KMS-11 (cell line): ENCODE results near the gene RAD51B.

Source experiments
- H2AFZ ChIP-seq: fragments of 200-600 bp; sonication (generic); 2 replicates; pipeline ENCODE4 v1.6.1; 2016; ENCODE audit warnings: antibody characterized with exemption, mixed run types, low read depth
- H3K27ac ChIP-seq: fragments of 200-600 bp; sonication (generic); 2 replicates; pipeline ENCODE4 v1.6.1; 2016; ENCODE audit warnings: mild to moderate bottlenecking, mixed run types
- H3K27me3 ChIP-seq: fragments of 200-600 bp; sonication (generic); 2 replicates; pipeline ENCODE4 v1.6.1; 2017; ENCODE audit warnings: mild to moderate bottlenecking, low read depth, mixed run types, moderate library complexity; ENCODE audit not compliant: insufficient read depth
- H3K36me3 ChIP-seq: fragments of 200-600 bp; sonication (generic); 2 replicates; pipeline ENCODE4 v1.6.1; 2017; ENCODE audit warnings: mild to moderate bottlenecking, mixed run types; ENCODE audit not compliant: insufficient read depth
- H3K4me1 ChIP-seq: fragments of 200-600 bp; sonication (generic); 2 replicates; pipeline ENCODE4 v1.6.1; 2016; ENCODE audit warnings: mild to moderate bottlenecking, low read depth, mixed run types; ENCODE audit not compliant: poor library complexity, severe bottlenecking
- H3K4me2 ChIP-seq: fragments of 200-600 bp; sonication (generic); 2 replicates; pipeline ENCODE4 v1.7.0; 2016; ENCODE audit warnings: mild to moderate bottlenecking, mixed run types
- H3K4me3 ChIP-seq: fragments of 200-600 bp; sonication (generic); IDR thresholded peaks from 2 replicates; pipeline ENCODE4 v1.6.1; 2017; ENCODE audit warnings: low read depth, low read length, mixed read lengths; ENCODE audit not compliant: insufficient read depth
- H3K79me2 ChIP-seq: fragments of 200-600 bp; sonication (generic); 2 replicates; pipeline ENCODE4 v1.6.1; 2016; ENCODE audit warnings: low read depth, mixed run types; ENCODE audit not compliant: insufficient read depth
- H3K9ac ChIP-seq: fragments of 200-600 bp; sonication (generic); 2 replicates; pipeline ENCODE4 v1.6.1; 2016; ENCODE audit warnings: mild to moderate bottlenecking, mixed run types
- H4K20me1 ChIP-seq: fragments of 200-600 bp; sonication (generic); 2 replicates; pipeline ENCODE4 v1.6.1; 2016; ENCODE audit warnings: mild to moderate bottlenecking, mixed run types; ENCODE audit not compliant: insufficient read depth
- CTCF ChIP-seq: fragments of 200-600 bp; sonication (generic); conservative IDR thresholded peaks from 2 replicates; pipeline ENCODE4 v1.6.1; 2017; ENCODE audit warnings: low read depth, mild to moderate bottlenecking, antibody characterized with exemption, low read length, moderate library complexity, mixed read lengths

Gene RAD51B

GRCh38 chr14:68506645-68507419 is 687.3 kb downstream of the RAD51B start:
- TF ChIP-seq CTCF = no peak
- no peaks in the 10 kb centered on the region for H3K36me3 ChIP-seq
- peak overlapping the region; percentile 9; the same call in 1 of the 2 replicates for H3K9ac ChIP-seq
- H3K79me2 ChIP-seq = no peaks in the 10 kb centered on the region
- H3K4me3 ChIP-seq = no peak overlapping the region
- peaks cover 17% of the 10 kb centered on the region for H3K4me1 ChIP-seq
- H2AFZ ChIP-seq = peak overlapping the region; percentile 18; the same call in 1 of the 2 replicates
- peak overlapping the region; percentile 45 for H3K4me2 ChIP-seq
- H4K20me1 ChIP-seq = no peaks in the 10 kb centered on the region
- no peaks in the 10 kb centered on the region for H3K27me3 ChIP-seq
- no peak overlapping the region; the same call in 1 of the 2 replicates for H3K27ac ChIP-seq

GRCh38 chr14:68507544-68508081 is 688.0 kb downstream of the RAD51B start:
- Histone ChIP-seq H3K9ac (no peak overlapping the region), H4K20me1 (no peaks in the 10 kb centered on the region), H3K27me3 (no peaks in the 10 kb centered on the region), H3K79me2 (no peaks in the 10 kb centered on the region), H2AFZ (no peak overlapping the region), H3K27ac (no peak overlapping the region), H3K4me2 (no peak overlapping the region; the same call in 1 of the 2 replicates), H3K36me3 (no peaks in the 10 kb centered on the region), H3K4me3 (no peak overlapping the region), H3K4me1 (peaks cover 17% of the 10 kb centered on the region)
- TF ChIP-seq CTCF = no peak

- H3K27ac ChIP-seq = no peak overlapping the region
- peaks cover 17% of the 10 kb centered on the region for H3K4me1 ChIP-seq
- H3K9ac ChIP-seq = no peak overlapping the region
- no peaks in the 10 kb centered on the region for H4K20me1 ChIP-seq
- no peak overlapping the region for H2AFZ ChIP-seq
- no peaks in the 10 kb centered on the region for H3K27me3 ChIP-seq
- no peak for TF ChIP-seq CTCF
- H3K79me2 ChIP-seq = no peaks in the 10 kb centered on the region
- no peak overlapping the region for H3K4me2 ChIP-seq
- H3K4me3 ChIP-seq = no peak overlapping the region
- H3K36me3 ChIP-seq = no peaks in the 10 kb centered on the region
These were observed 689.0 kb downstream of the RAD51B start for GRCh38 chr14:68508581-68508980.

- Histone ChIP-seq H3K36me3 (no peaks in the 10 kb centered on the region), H3K4me2 (no peak overlapping the region), H3K79me2 (no peaks in the 10 kb centered on the region), H3K4me1 (peaks cover 17% of the 10 kb centered on the region), H3K27me3 (no peaks in the 10 kb centered on the region), H3K9ac (no peak overlapping the region), H3K27ac (no peak overlapping the region), H4K20me1 (no peaks in the 10 kb centered on the region), H3K4me3 (no peak overlapping the region), H2AFZ (no peak overlapping the region)
- TF ChIP-seq CTCF = no peak
These were observed 689.8 kb downstream of the RAD51B start for GRCh38 chr14:68509188-68509983.
